ENCODE data around the gene CCL16.
A peak's percentile ranks its signal among the peaks of the same experiment; 100 is the strongest.
"Not testable (repeated sequence)": the region's sequence is repeated elsewhere in the genome, so short reads cannot be mapped to it uniquely, and the experiment has no call there.

The CCL16 gene

DNA sequence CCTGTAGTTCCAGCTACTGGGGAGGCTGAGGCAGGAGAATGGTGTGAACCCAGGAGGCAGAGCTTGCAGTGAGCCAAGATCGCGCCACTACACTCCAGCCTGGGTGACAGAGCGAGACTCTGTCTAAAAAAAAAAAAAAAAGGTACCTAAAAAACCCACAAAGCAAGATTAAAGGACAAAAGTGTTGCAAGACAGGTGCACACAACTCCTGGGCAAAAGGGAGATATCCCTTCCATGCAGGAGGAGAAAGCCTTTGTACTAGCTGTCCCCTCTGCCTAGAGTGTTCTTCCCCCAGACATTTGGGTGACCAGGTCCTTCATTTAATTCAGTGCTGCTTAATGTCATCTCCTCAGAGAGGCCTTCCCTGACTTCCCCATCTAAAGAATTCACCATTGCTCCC lies 42.8 kb downstream of the CCL16 start:
- not testable (repeated sequence) for DNase-seq (ENCODE audit: low read depth)

DNA sequence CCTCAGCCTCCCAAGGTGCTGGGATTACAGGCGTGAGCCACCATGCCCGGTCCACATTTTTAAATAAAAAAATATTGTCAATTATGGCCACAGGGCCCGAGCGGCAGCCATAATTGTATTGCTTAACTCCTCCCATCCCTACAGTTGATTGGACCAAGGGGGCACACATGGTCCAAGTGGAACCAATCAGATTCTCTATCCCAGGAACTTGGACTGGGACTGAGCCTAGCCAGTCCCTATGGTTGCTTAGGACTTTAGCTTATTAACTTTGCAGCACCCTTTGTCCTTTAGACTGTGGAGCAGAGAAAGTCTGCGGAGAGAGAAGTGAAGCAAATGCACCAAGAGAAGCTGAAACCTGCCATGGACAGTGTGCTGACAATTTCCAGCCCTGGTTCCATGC lies 45.2 kb downstream of the CCL16 start:
- no peak for DNase-seq (ENCODE audit: low read depth)

DNA sequence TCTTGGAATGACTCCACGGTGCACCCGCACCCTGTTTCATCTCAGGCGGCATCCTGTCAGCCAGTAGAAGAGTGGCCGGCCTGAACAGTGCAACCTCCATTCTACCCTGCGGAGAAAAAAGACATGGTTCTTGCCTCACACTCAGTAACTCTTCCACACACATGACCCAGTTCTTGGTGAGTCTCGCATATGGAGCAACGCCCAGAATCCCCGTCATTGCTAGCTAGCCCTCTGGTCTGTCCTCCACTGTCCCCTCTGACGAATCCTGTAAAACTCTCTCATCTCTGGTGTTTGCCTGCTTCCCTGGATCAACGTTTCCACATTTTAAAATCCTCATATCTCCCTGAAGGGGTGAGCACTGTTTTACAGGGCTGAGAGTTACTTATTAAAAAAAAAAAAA lies 46.5 kb downstream of the CCL16 start:
- DNase-seq (ENCODE audit: low read depth), result no peak

DNA sequence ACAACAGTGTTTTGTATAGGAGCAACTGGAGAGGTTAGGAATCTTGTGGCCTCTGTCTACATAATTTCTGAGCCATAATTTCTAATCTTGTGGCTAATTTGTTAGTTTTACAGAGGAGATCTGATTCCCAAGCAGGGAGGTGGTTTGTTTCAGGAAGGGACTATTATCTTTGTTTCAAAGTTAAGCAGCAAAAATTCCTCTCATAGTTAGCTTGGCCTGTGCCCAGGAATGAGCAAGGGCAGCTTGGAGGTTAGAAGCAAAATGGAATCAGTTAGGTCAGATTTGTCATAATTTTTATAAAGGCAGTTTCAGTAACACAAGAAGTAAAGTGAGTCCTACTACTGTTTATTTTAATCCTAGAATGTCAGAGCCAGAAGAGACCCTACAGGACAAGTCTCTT lies 48.7 kb downstream of the CCL16 start:
- no peak for DNase-seq (ENCODE audit: low read depth)

DNA sequence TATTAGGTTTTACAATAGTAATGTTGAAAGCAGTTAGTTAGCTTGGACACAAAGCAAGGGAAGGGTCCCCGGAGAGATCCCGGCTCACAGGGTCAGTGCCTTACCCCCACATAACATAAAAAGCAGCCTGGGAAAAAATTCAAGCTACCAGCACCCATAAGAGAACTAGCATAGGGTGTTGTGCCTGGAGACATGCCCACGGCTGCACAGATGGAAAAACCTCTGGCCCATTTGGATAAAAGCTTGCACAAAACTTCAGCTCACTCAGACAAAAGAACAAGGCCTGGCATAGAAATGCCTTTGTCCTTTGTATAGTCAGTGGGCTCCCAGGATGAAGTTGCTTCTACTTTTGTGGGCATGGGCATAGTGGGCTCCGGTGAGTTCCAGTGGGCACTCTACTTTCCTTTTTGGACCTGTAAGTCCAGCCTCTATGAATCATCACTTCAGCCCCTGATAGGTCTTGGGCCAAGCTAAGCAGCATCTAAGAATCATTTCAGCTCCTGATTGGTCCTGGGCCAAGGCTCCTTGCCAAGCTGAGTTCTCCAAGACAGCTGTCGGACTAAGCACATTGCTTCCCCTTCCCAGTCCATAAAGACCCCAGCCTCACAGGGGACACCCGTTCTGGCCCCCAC lies 49.4 kb downstream of the CCL16 start:
- DNase-seq (ENCODE audit: low read depth), result no peak

DNA sequence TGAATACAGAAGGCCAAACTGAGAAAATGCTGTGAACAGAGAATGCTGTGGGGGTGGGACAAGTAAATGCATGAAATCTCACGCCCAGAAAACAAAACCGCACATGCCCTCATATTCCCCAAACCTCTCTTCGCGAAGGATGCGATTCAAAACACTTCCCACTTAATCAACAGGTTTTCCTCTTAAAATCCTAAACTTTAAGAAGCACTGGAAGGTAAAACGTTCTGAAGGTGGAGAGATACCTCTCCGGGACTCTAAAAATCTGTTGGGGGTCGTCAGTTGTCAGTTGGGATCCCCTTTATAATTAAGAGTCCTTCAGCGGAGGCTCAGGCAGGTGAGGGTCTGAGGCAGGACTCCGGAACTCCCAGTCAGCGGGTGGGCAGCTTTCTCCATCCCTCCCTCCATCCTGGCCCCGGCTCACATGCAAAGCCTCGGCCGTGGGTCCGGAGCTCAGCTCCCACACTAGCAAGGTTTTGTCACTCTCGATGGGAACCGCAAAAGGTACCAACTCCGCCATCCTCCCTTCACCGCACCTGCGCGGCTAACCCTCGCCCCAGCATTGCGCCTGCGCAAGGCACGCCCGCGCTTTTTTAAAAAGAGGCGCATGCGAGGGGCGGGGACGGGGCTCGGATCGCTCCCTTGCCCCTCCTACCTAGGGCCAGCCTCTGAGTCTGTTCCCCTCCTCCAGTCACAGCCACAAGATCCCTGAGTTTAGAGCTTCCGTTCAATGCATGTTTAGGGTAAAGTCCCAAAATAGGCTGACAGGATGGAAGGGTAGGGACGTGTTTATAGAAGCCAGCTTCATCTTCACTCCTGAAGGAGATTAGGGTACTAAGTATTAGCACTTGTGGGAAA lies 50.9 kb downstream of the CCL16 start, which contains the start of gene RDM1:
Gene RDM1, minus strand, starts transcription at position 563 of the 855 bp plus-strand sequence. Its CDS starts 46 bp downstream, at position 517.
- peak; percentile 74 for DNase-seq (ENCODE audit: low read depth)

GRCh38 chr17:35927714-35928113 lies 53.6 kb downstream of the CCL16 start:
- no peak for DNase-seq (ENCODE audit: low read depth)
